Measurements from ENCODE around the gene EIF2AK2.

DNA sequence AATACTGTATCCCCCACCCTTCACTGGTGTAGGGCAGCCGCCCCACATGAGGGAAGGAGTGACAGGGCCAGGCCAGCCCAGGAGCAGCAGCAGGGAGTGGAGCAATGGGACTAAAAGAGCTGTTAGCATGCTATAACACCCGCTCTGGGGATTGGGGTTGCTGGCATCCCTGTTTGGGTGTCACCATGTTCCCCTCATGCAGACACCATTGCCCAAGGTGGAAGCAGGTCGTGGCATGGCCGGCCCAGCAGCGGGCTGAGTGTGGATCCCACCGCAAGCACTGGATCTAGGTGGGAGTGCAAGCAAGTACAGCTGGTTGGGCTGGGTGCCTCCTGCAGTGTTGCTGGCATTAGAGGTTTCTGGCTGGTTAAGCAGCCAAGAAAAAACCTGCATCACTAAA lies 35.0 kb upstream of the EIF2AK2 start:
- TF ChIP-seq, protein P1, sequence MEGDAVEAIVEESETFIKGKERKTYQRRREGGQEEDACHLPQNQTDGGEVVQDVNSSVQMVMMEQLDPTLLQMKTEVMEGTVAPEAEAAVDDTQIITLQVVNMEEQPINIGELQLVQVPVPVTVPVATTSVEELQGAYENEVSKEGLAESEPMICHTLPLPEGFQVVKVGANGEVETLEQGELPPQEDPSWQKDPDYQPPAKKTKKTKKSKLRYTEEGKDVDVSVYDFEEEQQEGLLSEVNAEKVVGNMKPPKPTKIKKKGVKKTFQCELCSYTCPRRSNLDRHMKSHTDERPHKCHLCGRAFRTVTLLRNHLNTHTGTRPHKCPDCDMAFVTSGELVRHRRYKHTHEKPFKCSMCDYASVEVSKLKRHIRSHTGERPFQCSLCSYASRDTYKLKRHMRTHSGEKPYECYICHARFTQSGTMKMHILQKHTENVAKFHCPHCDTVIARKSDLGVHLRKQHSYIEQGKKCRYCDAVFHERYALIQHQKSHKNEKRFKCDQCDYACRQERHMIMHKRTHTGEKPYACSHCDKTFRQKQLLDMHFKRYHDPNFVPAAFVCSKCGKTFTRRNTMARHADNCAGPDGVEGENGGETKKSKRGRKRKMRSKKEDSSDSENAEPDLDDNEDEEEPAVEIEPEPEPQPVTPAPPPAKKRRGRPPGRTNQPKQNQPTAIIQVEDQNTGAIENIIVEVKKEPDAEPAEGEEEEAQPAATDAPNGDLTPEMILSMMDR (conservative IDR thresholded peaks at IDR 0.05 in 1 of 2, IDR thresholded peaks at IDR 0.05 in 1 of 2; ENCODE audit: extremely low read depth in 1 of 2, insufficient read depth in 1 of 2, low read depth in 1 of 2, low read length in 2 of 2), result no peak
- TF ChIP-seq EZH2 (IDR thresholded peaks at IDR 0.05; ENCODE audit: borderline replicate concordance, low read length), result no peak

All from mammary epithelial cell (primary cell).